GOT3 (cell line): ENCODE measurements around the gene GLT6D1.

Experiments
- DNase-seq: peaks from one replicate; lab custom pipeline; 2025; ENCODE audit warnings: mixed read lengths; lab: John Stamatoyannopoulos, UW

GLT6D1 gene

DNA sequence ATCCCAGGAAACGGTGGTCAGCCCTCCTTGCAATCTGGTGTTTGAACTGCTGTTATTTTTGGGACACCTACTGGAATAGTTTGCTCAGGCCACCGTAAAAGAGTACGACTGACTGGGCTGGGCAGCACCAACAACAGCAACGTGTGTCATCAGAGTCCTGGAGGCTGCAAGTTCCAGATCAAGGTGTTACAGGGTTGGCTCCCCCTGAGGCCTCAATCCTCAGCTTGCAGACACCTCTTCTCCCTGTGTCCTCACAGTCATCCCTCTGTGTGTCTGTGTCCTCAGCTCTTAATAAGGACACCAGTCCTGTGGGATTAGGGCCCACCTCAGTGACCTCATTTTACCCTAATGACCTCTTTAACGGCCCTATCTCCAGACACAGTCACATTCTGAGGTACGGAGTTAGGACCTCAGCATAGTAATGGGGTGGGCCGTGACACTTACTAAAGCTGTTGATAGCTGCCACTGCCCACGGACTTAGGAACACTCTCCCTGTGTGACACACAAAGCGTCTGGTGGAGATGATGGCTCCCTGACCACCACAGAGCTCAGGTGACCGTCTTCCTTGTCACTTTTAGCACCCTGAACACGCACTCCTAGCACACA lies 16.8 kb downstream of the GLT6D1 start:
- DNase-seq = no peak

DNA sequence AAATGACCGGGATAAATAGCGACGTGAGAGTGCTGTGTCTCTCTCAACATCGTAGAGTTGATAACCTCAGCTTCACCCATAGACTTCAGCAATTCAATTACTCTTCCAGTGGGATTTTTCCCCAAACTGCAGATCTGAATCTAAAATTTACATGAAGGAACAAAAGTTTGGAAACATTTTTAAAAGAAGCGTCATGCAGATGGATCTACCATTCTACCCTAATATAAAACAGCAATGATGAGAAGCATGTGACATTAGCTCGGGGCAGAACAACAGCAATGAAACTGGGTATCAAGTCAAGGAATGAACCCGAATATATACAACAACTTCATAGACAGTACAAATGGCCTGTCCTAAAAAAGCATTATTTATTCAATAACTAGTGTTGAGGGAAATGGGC lies 18.8 kb downstream of the GLT6D1 start:
- DNase-seq = no peak

DNA sequence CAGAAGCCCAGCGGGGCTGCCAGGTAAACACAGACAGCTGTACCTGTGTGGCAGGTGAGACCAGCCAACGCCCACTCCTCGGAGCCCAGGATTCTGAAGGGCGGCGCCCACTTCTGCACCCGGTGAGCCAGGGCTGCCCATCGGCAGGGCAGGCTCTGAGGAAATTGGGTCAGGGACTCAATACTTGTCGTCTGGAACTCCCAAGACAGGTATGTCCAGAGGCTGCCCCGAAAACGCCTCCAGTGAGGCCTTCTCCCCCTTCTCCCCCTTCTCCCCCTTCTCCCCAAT lies 19.8 kb downstream of the GLT6D1 start:
- no peak for DNase-seq

DNA sequence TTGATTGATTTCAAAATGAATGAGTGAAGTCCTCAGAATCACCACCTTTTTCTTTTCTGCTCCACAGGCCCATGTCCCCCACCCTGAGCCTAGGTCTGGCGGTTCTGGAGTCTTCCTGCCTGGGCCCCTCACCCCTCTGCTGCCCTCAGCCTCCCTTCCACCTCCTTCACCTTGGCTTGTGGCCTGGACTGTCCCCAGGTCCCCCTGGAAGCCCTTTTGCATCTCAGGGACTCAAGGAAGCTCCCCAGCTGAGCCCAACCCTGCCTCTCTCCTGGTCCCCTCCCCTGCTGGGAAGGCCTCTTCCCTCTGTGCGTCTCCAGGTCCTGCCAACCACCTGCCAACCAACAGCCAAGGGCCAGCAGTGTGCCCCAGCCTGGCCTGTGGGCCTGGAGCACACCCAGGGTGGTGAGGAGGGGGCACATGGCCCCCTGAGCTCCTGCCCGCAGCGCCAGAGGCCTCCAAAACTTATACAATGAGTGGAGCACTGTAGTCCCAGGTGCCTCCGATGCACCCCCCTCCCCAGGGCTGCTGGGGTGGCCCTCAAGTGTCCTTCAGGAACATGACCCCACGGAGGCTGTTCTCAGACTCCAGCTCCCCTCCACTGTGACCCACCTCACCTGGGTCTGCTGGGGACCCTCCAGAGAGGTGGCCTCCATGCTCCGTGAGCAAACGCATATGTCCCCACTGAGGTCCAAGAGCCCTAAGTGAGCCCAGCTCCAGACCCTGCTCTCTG lies 20.3 kb downstream of the GLT6D1 start:
- DNase-seq = no peak

DNA sequence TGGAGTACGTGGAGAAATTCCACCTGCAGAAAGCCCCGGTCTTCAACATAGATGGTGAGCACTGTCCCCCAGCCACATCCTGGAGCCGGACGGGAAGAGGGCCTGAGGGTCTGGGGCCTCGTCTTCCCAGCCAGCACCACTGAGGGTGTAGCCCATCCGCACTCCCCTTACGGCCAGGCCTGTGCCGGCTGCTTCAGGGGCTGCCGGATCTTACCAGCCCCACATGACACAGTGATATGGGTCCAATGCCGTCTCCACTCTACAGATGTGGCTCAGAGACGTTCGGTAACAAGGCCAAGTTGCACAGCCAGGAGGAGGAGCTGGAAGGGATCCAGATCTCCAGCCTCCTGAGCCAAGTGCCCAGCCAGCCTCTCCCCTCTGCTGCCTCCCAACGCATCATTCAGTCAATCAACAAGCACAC lies 21.3 kb downstream of the GLT6D1 start:
- DNase-seq = no peak

DNA sequence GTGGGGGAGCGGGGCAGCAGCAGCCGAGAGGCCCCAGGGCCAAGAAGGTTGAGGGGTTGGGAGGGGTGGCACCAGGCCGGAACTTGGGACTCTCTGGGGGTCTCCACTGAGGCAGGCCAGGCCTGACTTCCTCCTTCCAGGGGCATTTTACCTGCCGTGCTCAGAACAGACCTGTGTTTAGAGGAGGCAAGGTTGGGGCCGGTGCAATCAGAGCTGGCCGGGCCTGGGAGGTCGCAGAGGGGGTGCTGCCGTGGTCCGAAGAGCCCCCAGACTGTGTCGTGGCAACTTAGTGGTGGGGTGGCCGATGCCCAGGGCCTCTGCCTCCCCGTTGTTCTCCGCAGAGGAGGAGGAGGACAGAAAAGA lies 21.8 kb downstream of the GLT6D1 start:
- DNase-seq = no peak

DNA sequence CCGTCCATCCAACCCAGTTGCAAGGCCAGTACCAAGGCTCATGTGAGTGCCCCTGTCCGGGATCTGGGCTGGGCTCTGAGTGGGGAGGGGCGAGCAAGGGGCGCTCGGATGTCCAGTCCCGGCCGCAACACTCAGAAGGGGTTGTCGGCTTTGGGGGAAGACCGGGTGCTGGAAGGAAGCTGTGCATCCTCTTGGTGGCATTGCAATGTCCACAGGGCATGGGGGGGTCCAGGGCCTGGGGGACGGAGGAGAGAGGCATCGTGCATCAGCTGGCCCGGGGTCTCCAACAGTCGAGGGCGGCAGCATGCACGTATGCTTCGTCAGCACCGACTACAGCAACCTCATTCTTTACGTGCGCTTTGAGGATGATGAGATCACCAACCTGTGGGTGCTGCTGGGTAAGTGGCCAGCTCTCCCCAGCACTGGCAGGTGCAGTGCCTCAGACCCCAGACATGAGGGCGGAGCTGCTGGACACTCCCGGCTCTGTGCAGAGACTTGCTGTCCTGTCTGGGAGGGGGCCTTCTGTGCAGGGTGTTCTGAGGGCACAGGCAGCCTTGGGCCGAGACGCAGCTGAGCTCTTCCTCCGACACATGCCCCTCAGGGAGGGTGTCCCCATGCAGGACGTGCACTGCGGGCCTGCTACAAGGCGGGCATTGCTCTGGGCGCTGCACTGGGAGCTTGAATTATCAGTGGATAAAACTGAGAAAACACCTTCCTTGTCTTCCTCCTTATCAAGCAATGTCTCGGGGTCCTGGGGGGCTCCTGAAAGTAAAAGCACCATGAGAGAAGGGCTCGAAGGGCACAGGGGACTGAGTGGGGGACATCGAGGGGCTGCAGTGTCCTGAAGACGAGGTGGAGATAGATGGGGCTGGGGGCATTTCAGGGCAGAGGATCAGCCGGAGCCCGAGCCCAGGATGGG lies 22.5 kb downstream of the GLT6D1 start:
- no peak for DNase-seq

DNA sequence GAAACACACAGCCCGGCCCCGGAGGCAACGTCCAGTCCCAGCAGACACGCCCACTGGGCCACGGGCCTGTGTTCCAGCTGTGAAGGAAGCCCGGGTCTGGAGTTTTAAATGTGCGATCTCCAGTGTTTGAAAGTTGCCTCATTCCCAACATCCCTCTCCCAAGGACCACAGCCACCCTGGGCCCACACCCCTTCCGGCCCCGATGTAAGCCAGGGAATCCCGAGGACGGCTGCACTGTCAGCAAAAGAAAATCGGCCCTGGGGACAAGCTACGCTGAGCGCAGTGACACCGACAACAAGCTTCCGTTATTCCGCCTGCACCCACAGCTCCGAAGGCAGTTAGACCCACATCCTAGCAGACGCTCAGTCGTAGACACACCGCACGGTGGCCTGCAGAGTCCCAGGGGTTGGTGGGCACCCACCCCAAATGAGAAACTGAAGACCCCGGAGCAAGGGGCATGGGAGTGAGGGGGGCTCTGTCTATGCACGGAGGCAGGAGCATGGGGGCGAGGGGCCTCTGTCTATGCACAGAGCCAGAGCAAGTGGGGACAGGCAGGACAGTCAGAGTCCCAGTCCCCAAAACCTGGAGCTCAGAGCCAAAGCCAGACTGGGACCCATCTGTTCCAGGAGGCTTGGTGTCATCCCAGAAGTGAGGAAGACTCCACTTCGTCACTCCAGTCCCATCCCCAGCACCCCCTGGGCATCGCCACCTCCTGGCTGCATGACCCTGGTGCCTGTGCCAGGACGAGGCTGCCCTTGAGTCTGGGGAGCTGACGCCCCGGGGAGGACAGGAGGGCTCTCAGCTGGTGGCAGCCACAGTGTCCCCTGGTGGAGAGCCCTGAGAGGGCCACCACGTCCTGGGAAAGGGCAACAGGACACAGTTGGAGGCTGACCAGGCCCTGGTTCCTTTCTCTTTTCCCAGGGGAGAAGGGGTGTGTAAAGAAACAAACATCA lies 23.4 kb downstream of the GLT6D1 start:
- DNase-seq = no peak

DNA sequence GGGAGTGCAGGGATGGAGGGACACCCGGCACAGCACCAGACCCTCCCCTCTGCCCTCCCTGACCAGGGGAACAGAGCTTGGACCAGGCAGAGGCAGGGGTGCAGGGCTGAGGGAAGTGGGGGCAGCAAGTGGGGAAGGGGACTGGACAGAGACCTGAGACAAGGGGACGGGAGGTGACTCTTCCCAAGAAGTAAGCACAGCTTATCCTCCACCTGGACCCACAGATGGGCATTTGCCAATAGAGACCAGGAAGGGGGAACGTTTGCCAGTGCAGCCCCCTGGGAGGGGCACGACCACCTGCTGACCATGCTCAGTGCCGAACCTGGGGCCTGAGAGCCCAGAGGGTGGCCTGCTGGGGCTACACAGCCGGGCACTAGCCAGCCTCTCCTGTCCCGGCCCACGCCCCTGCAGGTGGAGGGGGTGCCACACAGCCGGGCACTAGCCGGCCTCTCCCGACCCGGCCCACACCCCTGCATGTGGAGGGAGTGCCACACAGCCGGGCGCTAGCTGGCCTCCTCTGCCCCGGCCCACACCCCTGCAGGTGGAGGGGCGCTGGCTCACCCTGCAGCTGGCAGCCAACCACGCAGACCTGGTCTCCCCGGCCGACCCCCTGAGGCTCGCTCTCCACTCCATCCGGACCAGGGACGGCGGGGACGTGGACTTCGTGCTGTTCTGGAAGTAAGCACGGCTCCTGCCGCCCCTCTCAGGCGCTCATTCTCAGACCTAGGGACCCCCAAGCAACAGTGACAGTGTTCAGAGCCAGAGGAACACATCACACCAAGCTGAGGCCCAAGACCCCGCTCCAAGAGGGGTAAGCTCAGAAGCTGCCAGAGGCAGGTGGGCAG lies 24.3 kb downstream of the GLT6D1 start:
- no peak for DNase-seq

DNA sequence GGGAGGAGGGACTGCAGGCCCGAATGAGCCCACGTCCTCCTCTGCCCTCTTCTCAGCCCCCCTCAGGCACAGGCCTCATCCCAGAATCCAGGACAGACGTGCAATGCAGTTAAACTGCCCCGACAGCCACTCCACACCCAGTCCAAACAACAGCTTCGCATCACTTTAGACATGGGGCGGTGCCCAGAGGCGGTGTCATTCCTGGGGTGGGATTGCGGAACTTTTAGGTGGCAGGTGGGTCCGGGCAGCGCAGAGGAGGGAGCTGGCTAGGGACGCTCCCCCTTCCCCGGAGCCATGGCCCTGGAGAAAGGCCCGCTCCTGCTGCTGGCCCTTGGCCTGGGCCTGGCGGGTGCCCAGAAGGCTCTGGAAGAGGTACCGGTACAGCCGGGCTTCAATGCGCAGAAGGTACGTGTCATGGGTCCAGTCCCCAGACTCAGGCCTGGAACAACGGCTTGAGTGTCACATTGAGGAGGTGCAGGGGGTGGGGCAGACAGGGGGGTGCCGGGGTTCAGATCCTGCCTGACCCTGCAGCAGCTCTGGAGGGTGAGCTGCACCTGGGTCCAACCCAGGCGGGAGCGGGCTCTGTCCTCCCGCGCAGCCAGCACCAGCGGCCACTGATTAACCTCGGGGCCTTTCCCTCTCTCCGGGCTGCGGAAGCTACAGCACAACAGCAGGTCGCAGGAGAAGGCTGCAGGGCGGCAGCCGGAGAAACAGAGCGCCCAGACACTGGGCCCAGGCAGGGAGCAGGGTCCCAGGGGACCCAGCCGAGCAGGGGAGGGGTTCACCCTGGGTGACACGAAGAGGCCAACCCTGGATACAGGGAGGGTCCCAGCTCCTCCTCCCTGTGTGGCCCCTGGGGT lies 25.2 kb downstream of the GLT6D1 start:
- no peak for DNase-seq

DNA sequence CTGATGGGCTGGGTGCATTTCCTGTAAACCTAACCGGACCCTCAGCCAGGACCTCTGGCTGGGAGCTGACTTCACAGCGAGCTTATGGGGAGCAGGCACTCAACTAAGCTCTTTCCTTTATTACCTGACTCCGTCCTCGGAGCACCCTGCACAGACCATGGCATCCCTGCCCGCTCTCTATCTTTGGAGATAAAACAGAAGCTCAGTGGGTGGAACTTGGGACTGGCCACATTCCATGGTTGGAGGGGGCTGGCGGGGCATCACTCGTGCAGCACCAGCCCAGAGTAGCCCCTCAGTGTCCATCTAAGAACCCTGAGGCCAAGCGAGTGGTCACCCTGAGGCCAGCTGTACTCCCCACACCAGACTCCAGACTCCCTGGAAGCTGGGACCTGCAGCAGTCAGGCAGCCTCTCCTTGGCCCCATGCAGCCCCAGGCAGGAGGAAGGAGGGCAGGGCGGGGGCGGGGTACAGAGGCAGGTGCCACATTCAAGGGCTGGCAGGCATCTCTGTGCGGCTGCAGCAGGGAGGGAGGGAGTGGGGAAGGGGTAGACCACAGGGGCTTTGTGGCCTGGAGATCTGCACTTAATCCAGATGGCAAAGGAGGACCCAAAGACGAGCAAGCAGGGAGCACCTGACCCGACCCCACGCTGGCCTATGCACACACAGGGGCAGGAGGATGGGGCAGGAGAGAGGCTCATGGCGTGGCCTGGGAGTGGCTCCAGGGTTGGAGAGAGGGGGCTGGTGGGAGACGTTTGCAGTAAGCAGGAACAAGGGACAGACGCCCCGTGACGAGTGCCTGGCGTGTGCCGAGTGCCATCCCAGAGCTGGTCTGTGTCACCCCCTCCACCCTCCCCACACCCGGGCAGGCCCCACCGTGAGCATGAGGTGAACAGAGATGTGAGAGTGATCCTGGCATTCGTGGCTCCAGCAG lies 26.1 kb downstream of the GLT6D1 start:
- DNase-seq = no peak

DNA sequence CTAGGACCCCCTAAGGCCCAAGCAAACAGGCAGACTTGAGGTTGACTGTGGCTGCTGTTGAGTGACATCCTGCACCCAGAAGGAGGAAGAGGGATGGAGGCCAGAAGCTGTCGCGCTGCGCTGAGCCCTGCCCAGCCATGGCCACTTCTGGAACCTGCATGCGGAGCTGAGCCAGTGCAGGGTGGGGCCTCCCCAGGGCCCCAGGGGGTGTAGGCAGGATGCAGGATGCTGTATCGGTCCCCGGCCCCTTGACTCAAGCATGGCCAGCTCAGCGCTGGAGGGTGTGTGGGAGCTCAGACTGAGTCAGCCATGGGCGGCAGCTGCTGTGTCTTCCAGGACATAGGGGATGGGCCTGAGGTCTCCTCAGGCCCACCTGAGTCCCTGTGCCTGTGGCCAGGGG lies 26.9 kb downstream of the GLT6D1 start:
- DNase-seq = no peak

DNA sequence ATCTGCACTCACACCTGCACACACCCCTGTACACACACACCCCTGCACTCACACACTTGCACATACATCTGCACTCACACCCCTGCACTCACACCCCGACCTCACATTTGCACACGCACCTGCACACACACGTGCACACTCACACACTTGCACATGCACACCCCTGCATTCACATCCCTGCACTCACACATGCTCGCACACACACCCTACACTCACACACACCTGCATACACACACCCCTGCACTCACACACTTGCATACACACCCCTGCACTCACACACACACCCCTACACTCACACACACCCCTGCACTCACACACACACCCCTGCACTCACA lies 27.5 kb downstream of the GLT6D1 start:
- DNase-seq = no peak

DNA sequence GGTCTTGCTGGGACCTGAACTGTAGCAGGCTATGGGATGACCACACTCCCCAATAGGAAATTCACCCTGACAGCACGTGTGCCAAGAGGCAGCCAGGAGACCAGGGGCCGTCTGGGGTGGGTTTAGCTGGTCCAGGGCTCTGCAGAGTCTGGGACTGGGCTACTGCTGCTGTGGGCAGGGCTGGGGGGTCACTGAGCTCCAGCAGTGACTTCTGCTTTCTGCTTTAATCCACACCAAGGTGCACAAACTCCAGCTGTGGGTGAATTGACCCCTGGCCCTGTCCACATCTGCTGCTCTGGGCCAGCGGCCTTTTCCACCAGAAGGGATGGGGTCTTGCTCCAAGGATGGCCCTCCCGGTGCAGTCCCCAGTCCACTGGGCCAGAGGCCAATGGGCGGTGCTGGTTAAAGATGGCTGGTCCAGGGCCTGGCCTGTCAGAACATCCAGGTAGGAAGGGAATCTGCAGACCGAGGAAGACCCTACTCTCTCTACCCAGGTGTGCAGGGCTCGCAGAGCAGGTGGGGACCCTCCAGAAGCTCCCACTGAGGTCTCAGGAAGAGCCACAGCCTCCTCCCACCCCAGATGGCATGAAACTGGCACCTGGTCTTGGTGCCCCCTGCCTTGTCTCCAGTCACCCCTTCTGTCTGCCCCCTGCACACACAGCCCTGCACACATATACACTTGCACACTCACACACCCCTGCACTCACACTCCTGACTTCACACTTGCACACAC lies 28.0 kb downstream of the GLT6D1 start:
- DNase-seq = no peak

DNA sequence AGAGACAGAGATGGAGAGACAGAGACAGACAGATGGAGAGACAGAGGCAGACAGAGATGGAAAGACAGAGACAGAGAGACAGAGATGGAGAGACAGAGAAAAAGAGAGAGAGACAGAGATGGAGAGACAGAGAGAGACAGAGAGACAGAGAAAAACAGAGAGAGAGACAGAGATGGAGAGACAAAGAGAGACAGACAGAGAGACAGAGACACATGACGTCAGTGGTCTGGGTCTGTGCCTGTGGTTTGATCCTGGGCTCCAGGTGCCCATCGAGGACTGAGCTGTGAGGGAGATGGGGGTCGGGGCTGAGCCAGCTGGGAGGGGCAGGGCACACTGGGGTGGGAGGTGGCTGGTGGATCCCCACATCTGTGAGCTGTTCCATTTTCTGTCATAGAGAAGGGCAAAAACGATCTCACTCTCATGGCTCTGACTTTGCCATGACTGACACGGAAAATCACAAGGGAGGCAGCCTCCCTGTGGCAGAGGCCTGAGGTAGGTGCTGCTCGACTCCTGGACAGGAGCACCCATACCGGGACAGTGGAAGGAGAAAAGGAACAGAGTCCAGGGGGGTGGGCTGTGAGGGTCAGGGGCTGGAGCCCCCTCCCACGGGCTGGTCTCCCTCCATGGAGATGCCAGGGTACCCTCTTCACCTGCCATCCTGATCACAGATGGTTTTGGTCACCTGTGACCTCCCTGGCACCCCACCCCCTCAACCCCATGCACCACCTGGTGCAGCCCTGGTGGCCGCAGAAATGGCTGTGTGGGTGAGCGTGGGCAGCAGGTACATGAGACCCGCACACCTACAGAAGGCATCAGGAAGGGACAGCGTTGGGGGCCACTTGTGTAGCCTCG lies 28.8 kb downstream of the GLT6D1 start:
- no peak for DNase-seq

DNA sequence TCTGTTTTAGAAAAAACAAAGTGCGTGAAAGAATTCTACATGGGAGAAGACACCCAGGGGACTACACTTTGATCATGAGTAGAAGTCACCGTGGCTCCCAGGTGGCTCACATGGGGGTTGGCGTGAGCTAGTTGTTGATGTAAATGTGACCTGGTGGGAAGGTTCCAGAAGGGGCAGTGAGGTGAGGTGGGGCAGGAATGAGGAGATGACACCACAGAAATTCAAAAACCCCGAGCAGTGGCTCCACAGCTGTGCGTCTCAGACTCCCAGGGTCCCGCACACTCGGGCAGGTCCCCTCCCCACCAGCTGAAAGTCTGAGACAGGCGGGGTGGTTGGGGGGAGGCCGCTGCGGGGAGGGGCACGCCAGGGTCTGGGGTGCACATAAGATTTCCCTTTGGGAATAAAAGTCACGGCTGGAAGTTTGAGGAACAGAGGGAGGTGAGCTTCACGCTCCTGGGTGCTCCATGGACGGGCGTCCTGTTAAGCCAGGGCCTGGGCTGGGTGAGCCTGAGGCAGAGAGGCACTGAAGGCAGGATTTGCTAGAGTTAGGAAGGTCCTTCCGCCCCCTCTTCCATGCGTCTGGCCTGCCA lies 29.9 kb downstream of the GLT6D1 start:
- DNase-seq = no peak

DNA sequence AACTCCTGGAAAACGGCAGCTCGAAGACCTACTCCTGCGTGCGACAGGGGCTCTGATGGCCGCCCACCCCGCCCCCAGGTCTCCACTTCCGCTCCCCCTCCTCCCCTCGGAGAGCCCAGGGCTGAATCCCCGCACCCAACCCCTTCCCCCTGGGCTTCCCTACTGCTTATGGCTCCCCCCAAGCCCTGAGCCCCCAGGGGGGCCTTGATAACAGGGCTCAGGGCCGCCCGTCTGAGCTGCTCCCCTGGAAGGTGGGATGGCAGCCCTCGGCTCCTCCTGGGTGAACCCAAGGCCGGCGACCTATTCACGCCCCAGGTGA lies 30.4 kb downstream of the GLT6D1 start:
- DNase-seq = no peak
